ENCODE measurements around the gene ZNF524.

ZNF524 gene

DNA sequence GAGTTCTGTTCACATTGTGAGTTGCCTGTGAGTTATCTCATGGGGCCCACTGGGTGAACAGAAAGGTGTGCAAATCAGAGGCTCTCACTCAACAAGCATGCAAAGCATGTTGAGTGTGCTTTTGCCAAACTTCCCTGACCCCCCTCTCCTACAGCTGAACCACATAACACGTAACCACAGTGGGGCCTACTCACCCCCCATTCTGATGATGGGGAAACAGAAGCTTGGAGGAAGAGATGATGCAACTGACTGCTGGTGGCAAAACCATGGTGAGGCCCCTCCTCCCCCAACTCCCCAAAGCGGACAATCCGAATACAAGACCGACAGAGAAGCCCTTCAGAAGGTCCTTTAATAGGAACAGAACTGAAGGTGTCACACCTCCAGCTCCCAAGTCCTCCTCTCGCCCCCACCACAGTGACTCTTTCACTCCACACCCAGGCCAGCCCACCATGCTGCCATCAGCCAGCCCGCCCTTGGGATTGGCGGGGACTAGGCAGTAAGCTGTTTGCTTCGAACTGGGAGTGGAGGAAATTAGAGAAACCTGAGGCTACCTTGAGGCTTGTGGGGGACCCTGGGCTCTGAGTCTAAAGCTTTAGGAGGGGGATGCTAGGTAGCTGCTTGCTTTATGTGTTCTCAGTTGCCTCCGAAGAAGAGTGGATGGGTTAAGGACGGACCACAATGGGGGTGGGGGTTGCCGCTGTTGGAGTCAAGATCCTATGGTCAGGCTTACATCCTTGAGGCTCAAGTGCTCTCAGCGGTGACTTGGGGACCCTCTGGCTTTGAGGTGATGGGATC, 20.5 kb downstream of the ZNF524 start:
- no peak for DNase-seq (ENCODE audit: low read depth in 3 of 3)

DNA sequence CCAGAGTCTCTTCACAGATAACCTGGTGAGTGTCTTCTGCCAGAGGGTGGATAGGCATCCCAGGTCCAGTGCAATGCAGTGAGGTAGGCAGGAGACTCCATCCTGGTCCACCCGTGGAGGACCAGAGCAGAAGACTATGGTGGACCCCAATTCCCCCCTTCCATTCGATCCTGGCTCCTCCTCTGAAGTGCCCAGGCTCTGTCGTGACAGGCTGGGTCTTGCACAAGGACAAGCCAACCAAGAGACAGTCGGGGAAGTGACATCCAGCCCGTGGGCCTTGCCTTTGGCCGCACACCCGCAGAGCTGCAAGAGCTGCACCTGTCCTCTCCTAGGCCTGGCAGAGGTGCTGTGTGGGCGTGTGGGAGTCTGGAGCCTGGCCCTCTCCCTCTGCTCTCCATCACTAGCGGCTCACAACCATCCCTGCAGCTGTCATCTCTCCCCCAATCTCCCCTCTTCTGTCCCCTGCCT, 21.2 kb downstream of the ZNF524 start:
- DNase-seq (ENCODE audit: low read depth in 3 of 3): no peak

DNA sequence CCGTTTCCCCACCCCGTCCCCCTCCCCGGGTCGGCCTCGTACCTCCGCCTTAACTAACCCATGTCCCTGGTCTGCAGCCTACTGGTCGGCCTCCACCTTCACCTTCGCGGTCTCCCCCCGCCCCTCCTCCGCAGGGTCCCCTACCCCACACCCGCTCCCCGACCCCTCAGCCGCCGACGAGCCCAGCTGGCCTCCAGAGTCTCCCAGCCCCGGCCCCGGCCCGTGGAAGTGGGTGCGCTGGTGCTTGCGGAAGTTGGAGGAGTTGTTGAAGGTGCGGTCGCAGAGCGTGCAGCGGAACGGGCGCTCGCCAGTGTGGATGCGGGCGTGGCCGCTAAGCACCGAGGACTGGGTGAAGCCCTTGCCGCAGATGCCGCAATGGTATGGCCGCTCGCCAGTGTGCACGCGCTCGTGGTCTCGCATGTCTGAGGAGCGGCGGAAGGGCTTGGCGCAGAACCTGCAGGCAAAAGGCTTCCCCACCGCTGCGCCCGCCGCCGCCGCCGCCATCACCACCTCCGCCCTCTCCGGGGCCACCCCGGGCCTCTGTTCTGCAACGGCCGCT, 21.7 kb downstream of the ZNF524 start:
- DNase-seq (ENCODE audit: low read depth in 3 of 3): no peak

DNA sequence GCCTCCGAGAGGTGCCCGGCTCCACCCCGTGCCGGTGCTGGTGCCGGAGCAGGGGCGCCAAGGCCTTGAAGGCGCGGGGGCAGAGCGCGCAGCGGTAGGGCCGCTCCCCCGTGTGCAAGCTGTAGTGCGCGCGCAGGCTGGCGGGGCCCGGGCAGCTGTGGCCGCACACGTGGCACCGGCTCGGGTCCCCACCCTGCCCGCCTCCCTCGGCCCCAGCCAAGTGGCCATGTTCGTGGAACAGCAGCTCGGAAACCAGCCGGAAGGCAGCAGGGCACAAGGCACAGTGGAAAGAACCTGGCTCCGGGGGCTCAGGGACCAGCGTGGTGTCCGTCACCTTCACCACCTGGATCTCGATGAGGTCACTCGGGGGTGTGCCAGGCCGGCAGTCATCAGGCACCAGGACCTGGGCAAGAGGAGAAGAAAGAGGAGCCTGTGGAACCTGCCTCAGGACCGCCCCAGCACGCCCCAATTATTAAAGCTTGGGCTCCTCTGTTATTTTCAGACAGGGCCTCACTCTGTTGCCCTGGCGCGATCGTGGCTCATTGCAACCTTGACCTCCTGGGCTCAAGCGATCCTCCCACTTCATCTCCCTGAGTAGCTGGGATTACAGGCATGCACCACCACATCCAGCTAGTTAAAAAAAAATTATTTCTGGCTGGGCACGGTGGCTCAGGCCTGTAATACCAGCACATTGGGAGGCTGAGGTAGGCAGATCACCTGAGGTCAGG, 22.3 kb downstream of the ZNF524 start:
- DNase-seq (ENCODE audit: low read depth in 3 of 3): no peak

DNA sequence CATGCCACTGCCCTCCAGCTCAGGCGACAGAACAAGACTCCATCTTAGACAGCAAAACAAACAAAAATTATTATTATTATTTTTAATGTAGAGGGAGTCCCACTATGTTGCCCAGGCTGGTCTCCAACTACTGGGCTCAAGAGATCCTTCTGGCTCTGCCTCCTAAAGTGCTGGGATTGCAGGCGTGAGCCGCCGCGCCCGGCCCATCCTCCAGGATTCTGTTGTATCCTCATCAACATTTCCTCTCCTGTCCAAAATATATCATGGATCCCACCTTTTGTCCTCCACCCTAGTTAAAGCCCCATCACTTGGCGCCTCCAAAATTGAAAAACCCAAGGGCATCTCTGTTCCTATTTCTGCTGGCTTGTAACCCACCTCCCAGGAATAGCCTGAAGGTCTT, 23.0 kb downstream of the ZNF524 start:
- DNase-seq (ENCODE audit: low read depth in 3 of 3): no peak

DNA sequence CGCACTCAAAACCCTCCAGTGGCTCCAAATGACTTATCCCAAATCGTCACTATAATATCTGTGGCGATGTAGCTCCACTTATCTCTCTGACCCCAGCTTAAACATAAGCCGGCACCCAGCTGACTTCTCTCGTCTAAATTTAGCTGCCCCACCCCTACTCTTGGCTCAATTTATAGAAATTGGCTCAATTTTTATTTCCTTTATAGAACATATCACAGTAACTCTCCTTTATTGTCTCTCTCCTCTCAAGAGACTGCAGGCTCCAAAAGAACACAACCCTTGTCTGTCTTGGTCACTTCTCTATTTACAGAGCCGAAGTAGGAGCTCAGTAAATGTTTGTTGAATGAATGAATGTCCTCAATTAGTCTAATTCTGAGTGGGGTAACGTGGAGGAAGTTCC, 23.5 kb downstream of the ZNF524 start:
- no peak for DNase-seq (ENCODE audit: low read depth in 3 of 3)

DNA sequence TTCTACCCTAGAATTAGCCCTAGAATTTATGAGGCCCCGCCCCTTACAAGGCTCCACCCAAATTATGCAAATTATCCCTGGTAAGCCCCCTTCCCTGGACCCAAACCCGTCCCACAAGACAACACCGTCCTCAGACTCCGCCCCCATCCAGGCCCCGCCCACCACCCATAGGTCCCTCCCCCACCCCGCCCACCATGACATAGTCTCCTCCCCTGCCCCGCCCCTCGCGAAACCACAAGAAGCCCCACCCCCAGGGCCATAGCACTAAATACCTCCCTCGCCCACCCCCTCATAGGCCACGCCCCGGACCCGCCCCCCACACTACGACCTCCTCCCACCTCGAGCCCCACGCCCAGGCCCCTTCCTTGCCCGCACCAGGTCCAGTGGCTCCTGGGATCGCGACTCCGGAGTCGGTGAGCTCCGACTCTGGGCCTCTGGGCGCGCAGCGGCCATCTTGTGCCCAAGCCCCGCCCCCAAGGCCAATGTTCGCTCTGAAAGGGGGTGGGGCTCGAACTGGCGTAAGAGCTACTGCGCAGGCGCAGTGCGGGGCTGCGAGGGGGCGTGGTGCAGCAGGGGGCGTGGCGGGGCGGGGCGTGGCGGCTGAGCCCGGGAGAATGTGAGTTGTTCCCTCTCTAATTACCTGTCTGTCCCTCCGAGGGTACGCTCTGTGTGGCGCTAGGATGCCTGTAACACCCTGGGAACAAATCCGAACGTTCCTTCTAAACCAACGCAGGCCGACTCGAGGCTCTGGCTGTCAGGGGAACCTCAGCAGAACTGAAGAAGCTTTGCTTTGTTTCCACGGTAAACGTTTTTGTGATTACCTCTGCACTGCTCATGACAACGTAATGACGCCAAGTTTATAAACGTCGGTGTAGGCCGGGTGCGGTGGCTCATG, 24.3 kb downstream of the ZNF524 start, which contains the start of gene ZNF784:
ZNF784 (minus strand) TSS at position 458 of the 895 bp plus-strand sequence; CDS start at position 453, 5 bp downstream.
- DNase-seq (ENCODE audit: low read depth in 3 of 3): peak; percentile 85 to 95 (median 94)

DNA sequence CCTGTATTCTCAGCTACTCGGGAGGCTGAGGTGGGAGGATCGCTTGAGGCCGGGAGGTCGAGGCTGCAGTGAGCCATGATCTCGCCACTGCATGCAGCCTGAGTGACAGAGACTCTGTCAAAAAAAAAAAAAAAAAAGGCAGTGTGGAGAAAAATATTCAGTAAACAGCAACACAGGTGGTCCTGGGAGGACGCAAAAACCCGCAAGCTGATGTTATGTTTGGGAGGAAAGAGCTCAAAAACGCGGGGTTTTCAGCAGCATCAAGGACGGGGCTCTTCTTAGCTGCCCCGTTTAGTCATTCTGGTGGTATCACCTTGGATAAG, 24.9 kb downstream of the ZNF524 start:
- DNase-seq (ENCODE audit: low read depth in 3 of 3): no peak

DNA sequence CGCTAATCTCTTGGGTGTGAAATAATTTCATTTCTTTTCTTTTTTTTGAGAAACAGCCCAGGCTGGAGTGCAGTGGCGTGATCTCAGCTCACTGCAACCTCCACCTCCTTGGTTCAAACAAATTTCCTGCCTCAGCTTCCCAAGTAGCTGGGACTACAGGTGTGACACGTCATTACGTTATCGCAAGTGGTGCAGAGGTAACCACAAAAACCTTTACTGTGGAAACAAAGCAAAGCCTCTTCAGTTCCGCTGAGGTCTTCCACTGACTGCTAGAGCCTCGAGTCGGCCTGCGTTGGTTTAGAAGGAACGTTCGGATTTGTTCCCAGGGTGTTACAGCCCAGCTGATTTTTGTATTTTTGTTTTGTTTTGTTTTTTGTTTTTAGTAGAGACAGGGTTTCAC, 26.3 kb downstream of the ZNF524 start:
- DNase-seq (ENCODE audit: low read depth in 3 of 3): no peak

DNA sequence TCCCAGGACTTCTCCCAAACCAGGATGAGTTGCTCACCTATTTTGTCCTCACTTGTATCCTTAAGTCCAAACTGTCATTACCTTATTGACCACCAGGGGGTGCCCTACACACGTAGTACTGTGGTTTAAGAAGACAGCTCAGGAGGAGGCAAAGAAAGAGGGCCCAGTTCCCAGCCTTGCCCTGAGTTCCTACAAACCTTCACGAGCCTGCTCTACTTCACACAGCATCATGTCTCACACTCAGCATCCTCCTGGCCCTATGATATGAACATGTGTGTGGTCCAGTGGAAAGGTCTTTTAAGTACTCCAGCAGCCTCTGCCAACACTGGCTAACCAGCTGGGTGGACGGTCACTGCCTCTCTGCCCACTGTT, 32.4 kb downstream of the ZNF524 start:
- DNase-seq (ENCODE audit: low read depth in 3 of 3): peak; percentile 81 to 92 (median 88)

DNA sequence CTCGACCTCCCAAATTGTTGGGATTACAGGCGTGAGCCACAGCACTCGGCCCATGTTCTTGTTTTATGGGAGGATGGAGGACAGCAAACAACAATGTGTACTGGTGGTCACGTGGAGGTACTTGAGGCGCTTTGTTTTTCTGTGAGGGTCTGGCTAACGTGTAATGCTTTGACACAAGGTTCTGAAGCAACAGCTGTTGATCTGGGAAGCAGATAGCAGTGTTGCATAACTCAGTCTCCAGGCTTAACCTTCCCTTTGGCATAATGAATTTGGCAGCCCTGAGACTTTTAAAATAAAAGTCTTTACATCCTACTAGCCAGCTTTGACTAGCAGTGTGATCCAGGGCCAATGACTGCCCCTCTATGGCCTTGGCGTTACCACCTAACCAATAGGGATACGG, 33.8 kb downstream of the ZNF524 start:
- DNase-seq (ENCODE audit: low read depth in 3 of 3): no peak

DNA sequence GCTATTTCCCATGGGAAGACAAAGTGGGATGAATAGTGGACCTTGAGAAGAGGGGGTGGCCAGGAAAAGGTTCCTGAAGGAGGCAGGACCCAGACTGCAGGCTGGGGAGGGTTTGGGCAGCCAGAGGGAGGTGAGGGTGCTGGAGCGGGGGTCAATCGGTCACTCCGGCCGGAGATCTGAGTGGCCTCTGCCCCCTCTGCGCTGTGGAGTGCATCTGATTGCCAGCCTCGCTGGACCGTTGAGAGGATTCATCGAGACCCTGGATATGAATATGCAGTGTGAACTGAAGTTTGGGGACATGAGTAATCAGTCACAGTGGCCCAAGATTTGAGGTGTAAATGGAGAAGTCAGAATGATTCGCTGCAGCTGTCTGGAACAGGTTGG, 35.2 kb downstream of the ZNF524 start:
- DNase-seq (ENCODE audit: low read depth in 3 of 3): no peak

DNA sequence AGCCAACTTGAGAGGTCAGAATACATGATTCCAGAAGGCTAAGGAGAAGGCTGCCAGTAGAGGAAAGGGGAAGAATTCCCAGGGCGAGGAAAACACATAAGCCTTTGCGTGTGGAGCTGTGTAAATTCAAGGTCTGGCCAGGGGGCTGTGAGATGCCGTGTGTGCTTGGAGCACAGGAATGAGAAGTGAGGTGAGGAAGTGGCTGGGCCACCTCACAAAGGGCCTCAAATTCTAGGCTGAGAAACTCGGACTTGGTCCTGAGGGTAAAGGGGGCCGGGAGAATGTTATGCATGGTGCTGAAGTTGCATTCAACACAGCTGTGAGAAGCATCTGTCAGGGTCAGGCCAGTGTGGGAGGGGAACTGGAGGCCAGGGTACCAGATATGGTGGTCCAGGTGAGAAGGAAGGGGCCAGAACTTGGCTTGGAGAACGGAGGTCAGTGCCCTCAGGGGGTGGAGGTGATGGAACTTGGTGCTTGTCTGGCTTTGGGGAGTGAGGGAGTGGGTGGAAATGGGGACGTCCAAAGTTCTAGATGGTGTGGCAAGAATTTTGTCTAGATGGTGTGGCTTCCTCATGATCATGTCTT, 35.9 kb downstream of the ZNF524 start:
- no peak for DNase-seq (ENCODE audit: low read depth in 3 of 3)

DNA sequence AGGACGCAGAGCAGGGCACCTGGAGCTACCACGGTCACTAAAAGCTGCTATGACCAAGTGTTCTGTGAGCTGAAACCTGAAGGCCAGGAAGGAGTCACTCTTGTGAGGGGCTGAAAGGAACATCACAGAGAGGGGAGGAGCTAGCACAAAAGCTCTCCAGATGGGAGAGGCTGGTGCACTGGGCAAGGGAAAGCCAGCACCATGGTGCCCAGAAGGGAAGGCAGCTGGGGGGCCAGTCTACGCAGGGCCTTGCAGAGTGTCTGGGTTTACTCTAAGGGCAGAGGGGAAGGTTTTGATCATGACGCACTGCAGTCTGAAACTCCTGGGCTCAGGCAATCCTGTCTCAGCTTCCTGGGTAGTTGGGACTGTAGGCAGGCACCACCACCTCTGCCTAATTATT, 36.6 kb downstream of the ZNF524 start:
- no peak for DNase-seq (ENCODE audit: low read depth in 3 of 3)

DNA sequence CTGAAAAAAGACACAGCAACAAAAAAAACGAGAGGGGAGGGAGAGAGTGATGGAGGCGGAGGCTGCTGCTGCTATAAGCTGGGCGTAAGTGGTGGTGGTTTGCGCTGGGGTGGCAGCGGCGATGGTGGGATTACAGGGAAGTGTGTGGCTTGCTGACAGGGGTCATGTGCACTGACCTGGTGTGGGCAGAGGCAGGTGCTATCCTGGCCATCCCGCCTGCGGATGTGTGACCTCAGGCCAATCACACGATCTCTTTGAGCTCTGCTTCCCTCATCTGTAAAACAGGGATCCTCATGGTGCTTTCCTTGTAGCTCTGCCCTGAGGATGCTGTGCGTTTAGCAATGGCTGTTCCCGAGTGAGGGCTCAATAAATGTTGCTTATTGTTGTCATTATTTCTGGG, 37.4 kb downstream of the ZNF524 start:
- DNase-seq (ENCODE audit: low read depth in 3 of 3): no peak

DNA sequence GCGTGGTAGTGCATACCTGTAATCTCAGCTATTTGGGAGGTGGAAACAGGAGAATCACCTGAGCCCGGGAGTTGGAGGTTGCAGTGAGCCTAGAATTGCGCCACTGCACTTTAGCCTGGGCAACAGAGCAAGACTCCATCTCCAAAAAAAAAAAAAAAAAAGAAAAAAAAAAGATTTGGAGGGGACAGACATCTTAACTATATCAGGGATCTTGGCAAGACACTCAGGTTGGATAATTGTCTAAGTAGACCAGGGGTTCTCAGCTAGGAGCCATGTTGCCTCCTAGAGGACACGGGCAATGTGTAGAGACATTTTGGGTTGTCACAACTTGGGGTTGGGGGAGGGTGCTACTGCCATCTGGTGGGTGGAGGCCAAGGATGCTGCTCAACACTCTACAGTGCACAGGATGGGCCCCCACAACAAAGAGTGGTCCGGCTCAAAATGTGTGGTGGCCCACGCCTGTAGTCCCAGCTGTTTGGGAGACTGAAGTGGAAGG, 38.8 kb downstream of the ZNF524 start:
- DNase-seq (ENCODE audit: low read depth in 3 of 3): peak in 2 of 3 donors; percentile 49 to 52

DNA sequence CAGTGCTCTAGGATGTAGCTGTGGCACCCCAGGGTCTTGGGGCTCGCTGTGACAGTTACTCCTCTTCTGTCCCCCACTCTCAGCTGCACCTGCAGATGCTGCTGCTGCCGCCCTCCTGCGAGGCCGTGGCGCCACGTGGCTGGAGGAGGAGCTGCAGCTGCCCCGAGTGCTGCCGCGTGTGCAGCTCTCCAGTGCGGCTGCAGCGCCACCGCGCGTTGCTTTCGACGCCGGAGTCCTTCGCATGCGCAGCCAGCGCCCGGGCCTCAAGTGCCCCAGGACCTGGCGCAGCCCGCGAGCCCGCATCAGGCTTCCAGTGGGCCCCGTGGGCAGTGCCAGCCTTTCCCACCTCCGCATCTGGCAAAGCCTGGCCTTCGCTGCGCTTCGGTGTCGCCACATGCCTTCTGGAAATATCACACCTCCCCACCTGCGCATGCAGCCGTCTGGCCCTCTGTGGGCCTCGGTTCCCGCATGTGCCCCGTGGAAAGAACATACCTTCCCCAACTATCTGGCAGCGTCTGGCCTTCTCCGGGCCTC, 40.0 kb downstream of the ZNF524 start:
- DNase-seq (ENCODE audit: low read depth in 3 of 3): peak; percentile 47 to 63 (median 61)

DNA sequence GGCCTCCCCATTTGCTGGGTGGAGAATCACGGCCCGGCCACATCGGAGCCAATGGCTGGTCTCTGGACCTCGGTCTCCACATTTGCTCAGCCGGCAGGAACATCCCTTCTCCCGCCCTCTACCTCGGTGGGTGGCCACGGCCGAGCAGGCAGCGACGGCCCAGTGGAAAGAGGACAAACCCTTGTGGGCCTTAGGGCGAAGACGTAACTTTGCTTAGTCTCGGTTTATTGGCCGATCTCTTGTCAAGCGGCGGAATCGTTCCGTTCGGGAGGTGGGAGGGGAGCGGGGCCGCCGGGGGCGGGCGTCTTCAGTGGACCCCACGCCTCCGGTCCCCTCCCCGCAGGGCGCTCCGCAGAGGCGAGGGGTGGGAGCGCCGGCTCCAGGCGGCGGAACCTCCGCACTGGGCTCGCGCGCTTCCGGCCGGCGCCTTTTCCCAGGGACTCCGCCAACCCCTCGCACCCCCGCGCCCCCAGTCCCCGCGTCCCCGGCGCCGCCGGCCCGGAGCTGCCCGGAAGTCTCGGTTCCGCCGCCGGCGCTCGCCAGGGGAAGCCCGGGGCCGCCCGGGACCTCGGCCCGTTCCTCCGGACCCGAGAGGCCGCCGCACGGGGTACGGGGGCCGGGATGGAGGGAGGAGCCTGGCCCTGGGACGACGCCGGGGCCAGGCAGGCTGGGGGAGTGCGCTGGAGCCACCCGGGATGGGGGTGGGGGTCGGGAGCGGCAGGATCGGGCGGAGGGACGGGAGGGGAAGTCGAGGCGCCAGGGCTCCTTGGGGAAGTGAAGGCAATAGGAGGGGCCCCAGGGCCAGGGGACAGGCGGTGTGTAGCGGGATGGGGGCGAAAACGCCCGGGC, 40.7 kb downstream of the ZNF524 start, which contains the start of gene ZNF580:
ZNF580 (plus strand) TSS at position 426 of the 849 bp plus-strand sequence. CDS start 1,507 bp downstream, outside the sequence.
- DNase-seq (ENCODE audit: low read depth in 3 of 3): peak in 2 of 3 donors; percentile 47 to 60

DNA sequence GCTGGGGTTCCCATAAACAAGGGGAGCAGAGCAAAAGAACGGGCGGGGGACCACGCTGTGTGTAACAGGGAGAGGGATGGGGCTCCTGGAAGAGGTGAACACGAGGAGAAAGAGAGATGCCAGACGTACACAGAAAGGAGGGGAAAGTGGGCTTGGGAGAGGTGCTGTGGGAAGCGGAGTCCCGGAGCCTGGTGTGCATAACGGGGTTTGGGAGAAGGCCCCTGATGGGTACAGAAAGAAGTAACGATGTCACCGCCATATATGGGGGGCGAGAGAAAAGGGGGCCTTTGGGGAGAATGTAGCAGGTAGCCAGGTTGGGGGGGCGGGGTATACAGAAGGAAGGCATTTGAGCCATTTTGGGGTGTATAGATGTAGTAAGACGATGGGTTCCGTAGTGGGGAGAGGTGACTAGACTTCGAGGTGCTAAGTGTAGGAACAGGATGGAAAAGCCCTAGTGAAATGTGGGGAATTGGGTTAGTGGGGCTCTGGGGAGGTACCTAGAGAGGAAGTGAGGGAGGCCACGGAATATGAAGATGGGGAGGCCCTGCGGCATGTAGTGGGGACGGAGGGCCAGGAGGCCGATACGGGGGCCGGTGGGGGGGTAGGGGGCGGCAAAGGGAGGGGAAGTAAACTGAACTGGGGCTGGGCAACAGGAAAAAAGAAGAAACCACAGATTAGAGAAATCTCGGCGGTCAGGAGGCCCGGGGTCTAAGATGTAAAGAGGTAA, 41.5 kb downstream of the ZNF524 start:
- no peak for DNase-seq (ENCODE audit: low read depth in 3 of 3)
